Measurements from ENCODE around the gene STXBP1.
"Not testable (repeated sequence)": the region's sequence is repeated elsewhere in the genome, so short reads cannot be mapped to it uniquely, and the experiment has no call there.

Gene STXBP1

DNA sequence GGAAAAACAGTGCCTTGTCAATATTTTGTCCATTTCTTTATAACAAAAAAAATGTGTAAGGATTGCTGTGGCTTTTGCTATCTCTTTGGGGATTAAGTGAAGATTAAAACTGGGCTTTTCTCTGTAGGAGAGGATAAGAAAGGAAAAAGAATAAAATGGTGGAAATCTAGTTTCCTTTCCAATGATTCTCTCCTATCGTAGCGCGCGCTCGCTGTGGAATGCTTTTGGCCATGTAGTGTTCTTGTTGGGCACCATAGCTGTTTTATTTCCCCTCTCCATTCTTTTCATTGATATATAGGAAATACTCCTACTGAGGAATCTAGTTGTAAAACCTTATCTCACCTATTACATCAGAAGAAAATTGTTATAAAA lies 1.5 kb downstream of the STXBP1 start:
- no peaks in the 10 kb centered on the region for H3K9me3 ChIP-seq
- H3K36me3 ChIP-seq = no peaks in the 10 kb centered on the region
- peaks cover 97% of the 10 kb centered on the region for H3K27me3 ChIP-seq
- no peak overlapping the region for H3K27ac ChIP-seq
- H3K4me3 ChIP-seq (ENCODE audit: low read depth in 1 of 2, low read length in 1 of 2) = no peak overlapping the region
- TF ChIP-seq, protein P1, sequence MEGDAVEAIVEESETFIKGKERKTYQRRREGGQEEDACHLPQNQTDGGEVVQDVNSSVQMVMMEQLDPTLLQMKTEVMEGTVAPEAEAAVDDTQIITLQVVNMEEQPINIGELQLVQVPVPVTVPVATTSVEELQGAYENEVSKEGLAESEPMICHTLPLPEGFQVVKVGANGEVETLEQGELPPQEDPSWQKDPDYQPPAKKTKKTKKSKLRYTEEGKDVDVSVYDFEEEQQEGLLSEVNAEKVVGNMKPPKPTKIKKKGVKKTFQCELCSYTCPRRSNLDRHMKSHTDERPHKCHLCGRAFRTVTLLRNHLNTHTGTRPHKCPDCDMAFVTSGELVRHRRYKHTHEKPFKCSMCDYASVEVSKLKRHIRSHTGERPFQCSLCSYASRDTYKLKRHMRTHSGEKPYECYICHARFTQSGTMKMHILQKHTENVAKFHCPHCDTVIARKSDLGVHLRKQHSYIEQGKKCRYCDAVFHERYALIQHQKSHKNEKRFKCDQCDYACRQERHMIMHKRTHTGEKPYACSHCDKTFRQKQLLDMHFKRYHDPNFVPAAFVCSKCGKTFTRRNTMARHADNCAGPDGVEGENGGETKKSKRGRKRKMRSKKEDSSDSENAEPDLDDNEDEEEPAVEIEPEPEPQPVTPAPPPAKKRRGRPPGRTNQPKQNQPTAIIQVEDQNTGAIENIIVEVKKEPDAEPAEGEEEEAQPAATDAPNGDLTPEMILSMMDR (IDR thresholded peaks at IDR 0.05) = no peak
- H3K4me1 ChIP-seq (ENCODE audit: control insufficient read depth in 1 of 2, insufficient read depth in 1 of 2, low read depth in 1 of 2, low read length in 1 of 2) = peaks cover 16 to 19% of the 10 kb centered on the region in 2 experiments

GRCh38 chr9:127614961-127615360 lies 2.9 kb downstream of the STXBP1 start:
- Histone ChIP-seq H3K4me1 (ENCODE audit: control insufficient read depth in 1 of 2, insufficient read depth in 1 of 2, low read depth in 1 of 2, low read length in 1 of 2) (peaks cover 13 to 16% of the 10 kb centered on the region in 2 experiments), H3K4me3 (ENCODE audit: low read depth in 1 of 2, low read length in 1 of 2) (no peak overlapping the region)

DNA sequence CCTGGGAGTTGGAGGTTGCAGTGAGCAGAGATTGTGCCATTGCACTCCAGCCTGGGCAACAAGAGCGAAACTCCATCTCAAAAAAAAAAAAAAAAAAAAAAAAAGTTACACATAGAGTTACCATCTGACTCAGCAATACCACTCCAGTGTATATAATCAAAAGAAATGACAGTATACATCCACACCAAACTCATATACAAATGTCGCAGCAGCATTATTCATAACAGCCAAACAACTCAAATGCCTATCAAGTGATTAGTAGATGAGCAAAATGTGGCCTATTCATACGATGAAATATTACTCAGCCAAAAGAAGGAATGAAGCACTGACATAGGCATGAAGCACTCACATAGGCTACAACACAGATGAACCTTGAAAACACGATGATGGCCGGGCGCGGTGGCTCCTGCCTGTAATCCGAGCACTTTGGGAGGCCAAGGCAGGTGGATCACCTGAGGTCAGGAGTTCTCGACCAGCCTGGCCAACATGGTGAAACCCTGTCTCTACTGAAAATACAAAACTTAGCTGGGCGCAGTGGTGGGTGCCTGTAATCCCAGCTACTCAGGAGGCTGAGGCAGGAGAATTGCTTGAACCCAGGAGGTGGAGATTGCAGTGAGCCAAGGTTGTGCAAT lies 9.4 kb downstream of the STXBP1 start:
- H3K4me3 ChIP-seq (ENCODE audit: low read depth in 1 of 2, low read length in 1 of 2); H3K4me1 ChIP-seq (ENCODE audit: control insufficient read depth in 1 of 2, insufficient read depth in 1 of 2, low read depth in 1 of 2, low read length in 1 of 2); H3K36me3 ChIP-seq; H3K9me3 ChIP-seq; H3K27ac ChIP-seq: not testable (repeated sequence)
- peaks cover 27% of the 10 kb centered on the region for H3K27me3 ChIP-seq

More at GRCh38 chr9:127614961-127615360, 2.9 kb downstream of the STXBP1 start:
- H3K27me3 ChIP-seq = peaks cover 91% of the 10 kb centered on the region
- no peak overlapping the region for H3K27ac ChIP-seq
- TF ChIP-seq, protein P1 (IDR thresholded peaks at IDR 0.05) = no peak
- H3K36me3 ChIP-seq = no peaks in the 10 kb centered on the region
- no peaks in the 10 kb centered on the region for H3K9me3 ChIP-seq

DNA sequence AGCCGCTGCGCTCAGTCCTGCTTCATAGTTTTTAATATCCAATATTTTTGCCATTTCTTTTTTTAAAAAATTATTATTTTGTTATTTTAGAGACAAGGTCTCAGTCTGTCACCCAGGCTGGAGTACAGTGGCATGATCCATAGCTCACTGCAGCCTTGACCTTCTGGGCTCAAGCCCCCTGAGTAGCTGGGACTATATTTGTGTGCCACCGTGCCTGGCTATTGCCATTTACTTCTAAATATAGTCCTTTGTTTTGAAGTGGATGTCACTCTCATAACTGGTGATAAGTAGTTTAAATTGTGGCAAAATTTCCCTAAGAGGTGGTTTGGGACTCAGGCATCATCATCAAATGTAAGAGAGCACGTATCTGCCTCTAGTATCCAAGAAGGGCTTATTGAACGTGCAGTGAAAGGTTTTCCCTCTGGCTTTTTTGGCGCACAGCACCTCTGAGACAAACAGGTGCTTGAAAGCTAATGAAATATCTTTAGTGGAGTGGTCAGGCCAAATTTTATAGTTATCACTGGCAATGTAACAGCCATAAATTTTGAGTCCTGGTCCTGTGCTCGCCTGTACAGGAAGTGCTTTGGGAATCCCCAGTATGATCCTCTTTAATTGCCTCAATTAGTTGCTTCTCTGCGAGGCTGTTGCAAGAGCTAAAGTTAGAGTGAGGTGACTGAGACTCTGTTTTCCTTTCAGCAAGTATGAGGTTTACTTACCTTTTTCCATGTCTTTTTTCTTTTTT lies 14.8 kb downstream of the STXBP1 start:
- no peak overlapping the region for H3K27ac ChIP-seq
- TF ChIP-seq, protein P1 (IDR thresholded peaks at IDR 0.05) = no peak
- no peak overlapping the region for H3K4me3 ChIP-seq (ENCODE audit: low read depth in 1 of 2, low read length in 1 of 2)

DNA sequence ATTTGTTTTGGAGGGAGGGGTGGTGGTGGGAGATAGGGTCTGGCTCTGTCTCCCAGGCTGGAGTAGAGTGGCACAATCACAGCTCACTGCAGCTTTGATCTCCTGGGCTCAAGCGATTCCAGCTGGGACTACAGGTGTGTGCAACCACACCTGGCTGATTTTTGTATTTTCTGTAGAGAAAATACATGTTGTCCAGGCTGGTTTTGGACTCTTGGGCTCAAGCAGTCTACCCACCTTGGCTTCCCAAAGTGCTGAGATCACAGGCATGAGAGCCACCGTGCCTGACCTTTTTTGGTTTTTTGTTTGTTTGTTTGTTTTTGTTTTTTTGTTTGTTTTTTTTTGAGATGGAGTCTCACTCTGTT lies 15.4 kb downstream of the STXBP1 start:
- Histone ChIP-seq H3K27me3 (peaks cover 16% of the 10 kb centered on the region), H3K36me3 (no peaks in the 10 kb centered on the region), H3K4me3 (ENCODE audit: low read depth in 1 of 2, low read length in 1 of 2) (no peak overlapping the region), H3K4me1 (ENCODE audit: control insufficient read depth in 1 of 2, insufficient read depth in 1 of 2, low read depth in 1 of 2, low read length in 1 of 2) (no peaks in the 10 kb centered on the region), H3K27ac (no peak overlapping the region), H3K9me3 (no peaks in the 10 kb centered on the region)
- TF ChIP-seq, protein P1 (IDR thresholded peaks at IDR 0.05) = no peak

More for the DNA sequence above, 14.8 kb downstream of the STXBP1 start:
- Histone ChIP-seq H3K27me3 (peaks cover 16% of the 10 kb centered on the region), H3K4me1 (ENCODE audit: control insufficient read depth in 1 of 2, insufficient read depth in 1 of 2, low read depth in 1 of 2, low read length in 1 of 2) (no peaks in the 10 kb centered on the region), H3K36me3 (no peaks in the 10 kb centered on the region), H3K9me3 (no peaks in the 10 kb centered on the region)

DNA sequence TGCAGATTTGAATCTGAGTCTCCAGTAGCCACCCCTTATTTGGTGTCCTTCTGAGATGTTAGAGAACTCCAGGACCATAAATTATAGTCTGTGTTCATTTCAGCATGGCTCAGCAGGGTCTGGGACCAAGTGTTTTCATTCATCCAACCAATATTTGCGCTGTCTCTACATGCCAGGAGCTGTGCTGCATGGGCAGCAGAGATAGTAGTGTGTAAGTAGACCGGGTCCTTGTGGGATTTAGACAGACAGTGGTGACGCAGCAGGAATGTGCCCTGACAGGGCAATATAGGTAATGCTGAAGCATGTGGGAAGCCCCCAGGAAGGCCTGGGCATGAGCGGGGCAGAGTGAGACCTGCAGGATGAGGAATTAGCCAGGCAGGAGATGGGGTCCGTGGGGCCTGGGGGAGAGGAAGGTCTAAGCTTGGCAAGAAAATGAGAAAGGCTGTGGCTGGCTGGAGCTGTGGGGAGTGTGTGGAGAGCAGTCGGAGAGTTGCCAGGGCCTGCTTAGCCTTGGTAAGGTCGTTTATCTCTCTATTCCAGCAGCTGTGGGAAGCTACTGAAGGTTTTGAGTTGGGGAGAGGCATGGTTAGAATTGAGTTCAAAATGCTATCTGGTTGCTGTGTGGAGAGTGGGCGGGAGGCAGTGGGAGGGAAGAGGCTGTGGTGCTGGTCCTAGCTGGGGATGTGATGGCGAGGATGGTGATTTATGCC lies 16.8 kb downstream of the STXBP1 start:
- TF ChIP-seq, protein P1 (IDR thresholded peaks at IDR 0.05) = no peak
- no peaks in the 10 kb centered on the region for H3K9me3 ChIP-seq
- H3K4me1 ChIP-seq (ENCODE audit: control insufficient read depth in 1 of 2, insufficient read depth in 1 of 2, low read depth in 1 of 2, low read length in 1 of 2) = no peaks in the 10 kb centered on the region
- H3K36me3 ChIP-seq = no peaks in the 10 kb centered on the region
- no peak overlapping the region for H3K27ac ChIP-seq
- H3K4me3 ChIP-seq (ENCODE audit: low read depth in 1 of 2, low read length in 1 of 2) = no peak overlapping the region
- peaks cover 16% of the 10 kb centered on the region for H3K27me3 ChIP-seq

Measured in neutrophil (primary cell).